DND-41 (cell line): ENCODE measurements around the gene DYNLT4.
A peak's percentile ranks its signal among the peaks of the same experiment; 100 is the strongest.
"Not testable (repeated sequence)": the region's sequence is repeated elsewhere in the genome, so short reads cannot be mapped to it uniquely, and the experiment has no call there.

Experiments used
- ATAC-seq: fragments of 200-7000 bp; cut with Tn5 transposase; 3 replicates; pipeline ENCODE4 v1.9.1; 2021; ENCODE audit warnings: low read depth; ENCODE audit not compliant: insufficient read depth
- DNase-seq: peaks from one replicate; pipeline ENCODE4 v3.0.0-alpha.2; 2020
- H2AFZ ChIP-seq: 2 replicates; pipeline ENCODE4 v1.6.0; 2012; ENCODE audit warnings: low read depth, low read length
- H3K27ac ChIP-seq: 2 replicates; pipeline ENCODE4 v1.5.1; 2012; ENCODE audit warnings: low read length, inconsistent platforms
- H3K27me3 ChIP-seq: fragments of 200-600 bp; sonication (generic); 2 replicates; pipeline ENCODE4 v1.6.0; 2012; ENCODE audit warnings: low read length, mild to moderate bottlenecking, inconsistent platforms; ENCODE audit not compliant: insufficient read depth, poor library complexity
- H3K36me3 ChIP-seq: 2 replicates; pipeline ENCODE4 v1.5.1; 2012; ENCODE audit warnings: low read length, inconsistent platforms; ENCODE audit not compliant: insufficient read depth
- H3K4me1 ChIP-seq: 2 replicates; pipeline ENCODE4 v1.5.1; 2012; ENCODE audit warnings: mild to moderate bottlenecking, low read length; ENCODE audit not compliant: insufficient read depth
- H3K4me2 ChIP-seq: 2 replicates; pipeline ENCODE4 v1.6.0; 2012; ENCODE audit warnings: mild to moderate bottlenecking, moderate library complexity, low read length, inconsistent platforms; ENCODE audit not compliant: insufficient read depth
- H3K4me3 ChIP-seq, 2 experiments: fragments of 200-600 bp in 1 of 2; shearing (Covaris generic) in 1 of 2; 2 replicates each; pipeline ENCODE4 v1.5.1; 2012 to 2016; ENCODE audit warnings: inconsistent platforms in 2 of 2, low read length in 2 of 2, mild to moderate bottlenecking in 2 of 2, low read depth in 1 of 2, moderate library complexity in 1 of 2
- H3K79me2 ChIP-seq: 2 replicates; pipeline ENCODE4 v1.6.0; 2012; ENCODE audit warnings: low read length, inconsistent platforms; ENCODE audit not compliant: insufficient read depth
- H3K9ac ChIP-seq: 2 replicates; pipeline ENCODE4 v1.6.0; 2012; ENCODE audit warnings: low read depth, mild to moderate bottlenecking, inconsistent platforms, low read length, moderate library complexity
- H3K9me3 ChIP-seq: 2 replicates; pipeline ENCODE4 v1.5.1; 2012; ENCODE audit warnings: low read length, moderate library complexity, mild to moderate bottlenecking, inconsistent platforms; ENCODE audit not compliant: insufficient read depth, severe bottlenecking
- H4K20me1 ChIP-seq: 2 replicates; pipeline ENCODE4 v1.6.0; 2012; ENCODE audit warnings: low read length; ENCODE audit not compliant: insufficient read depth
- CTCF ChIP-seq: IDR thresholded peaks from 2 replicates; pipeline ENCODE4 v1.5.1; 2012; ENCODE audit warnings: borderline replicate concordance, low read length, moderate library complexity, mild to moderate bottlenecking; ENCODE audit not compliant: poor library complexity, severe bottlenecking; ENCODE audit errors: extremely low read depth
- EZH2 ChIP-seq: IDR thresholded peaks from 3 replicates; pipeline ENCODE4 v1.6.1; 2012; ENCODE audit warnings: borderline replicate concordance, low read depth, mild to moderate bottlenecking, moderate library complexity, low read length, inconsistent platforms; ENCODE audit not compliant: severe bottlenecking

Gene DYNLT4

GRCh38 chr1:44842862-44843655 lies 35.9 kb upstream of the DYNLT4 start, which contains the start of gene PTCH2:
PTCH2 (minus strand) TSS chr1:44843253; CDS start chr1:44842932, 321 bp downstream.
- Histone ChIP-seq H3K36me3 (no peaks in the 10 kb centered on the region), H3K79me2 (no peaks in the 10 kb centered on the region), H3K27ac (no peak within 1 kb of the TSS), H3K9ac (peak within 1 kb of the TSS; percentile 55), H3K4me3 (peak within 1 kb of the TSS; percentile 16 to 51; a peak in 3 of 4 replicates), H3K4me2 (peak within 1 kb of the TSS; percentile 86), H4K20me1 (0 out of 2 replicates have a peak, but pooled peaks cover 2% of the 10 kb centered on the region), H3K9me3 (no peaks in the 10 kb centered on the region), H2AFZ (peak within 1 kb of the TSS; percentile 67), H3K27me3 (peaks cover 6% of the 10 kb centered on the region), H3K4me1 (peaks cover 14% of the 10 kb centered on the region)
- ATAC-seq (peak; percentile 98), DNase-seq (peak; percentile 87)
- TF ChIP-seq CTCF (no peak), EZH2 (no peak)

- Histone ChIP-seq H3K9ac (peak overlapping the region; percentile 55), H3K27me3 (peaks cover 6% of the 10 kb centered on the region), H4K20me1 (0 out of 2 replicates have a peak, but pooled peaks cover 2% of the 10 kb centered on the region), H3K79me2 (no peaks in the 10 kb centered on the region), H3K4me2 (peak overlapping the region; percentile 86), H3K9me3 (no peaks in the 10 kb centered on the region), H2AFZ (peak overlapping the region; percentile 67), H3K4me3 (peak overlapping the region; percentile 16 to 51; a peak in 3 of 4 replicates), H3K4me1 (peaks cover 14% of the 10 kb centered on the region), H3K36me3 (no peaks in the 10 kb centered on the region), H3K27ac (no peak overlapping the region)
- DNase-seq, result no peak
- no peak; the same call in 2 of the 3 replicates for ATAC-seq
- no peak for TF ChIP-seq CTCF
These were observed 35.3 kb upstream of the DYNLT4 start for GRCh38 chr1:44842486-44842861.

- Histone ChIP-seq H3K9ac (no peak overlapping the region), H3K36me3 (no peaks in the 10 kb centered on the region), H3K4me1 (peaks cover 21% of the 10 kb centered on the region), H3K27me3 (peaks cover 6% of the 10 kb centered on the region), H3K9me3 (no peaks in the 10 kb centered on the region), H3K79me2 (no peaks in the 10 kb centered on the region), H2AFZ (no peak overlapping the region), H4K20me1 (0 out of 2 replicates have a peak, but pooled peaks cover 2% of the 10 kb centered on the region), H3K4me2 (no peak overlapping the region), H3K27ac (no peak overlapping the region), H3K4me3 (no peak overlapping the region)
- no peak for ATAC-seq
- no peak for DNase-seq
- no peak for TF ChIP-seq EZH2
- no peak for TF ChIP-seq CTCF
These were observed 32.4 kb upstream of the DYNLT4 start for GRCh38 chr1:44839576-44839975.

- peaks cover 18% of the 10 kb centered on the region for H3K4me1 ChIP-seq
- not testable (repeated sequence) for H3K27ac ChIP-seq, H4K20me1 ChIP-seq, DNase-seq, H2AFZ ChIP-seq, H3K79me2 ChIP-seq, H3K36me3 ChIP-seq, H3K4me2 ChIP-seq, H3K9ac ChIP-seq, H3K4me3 ChIP-seq, H3K9me3 ChIP-seq, ATAC-seq, H3K27me3 ChIP-seq
These were observed 31.1 kb upstream of the DYNLT4 start for GRCh38 chr1:44838294-44838693.
